ENCODE results near the gene APBB2. TPM values are rescaled to one million over a fixed set of nuclear protein-coding genes. Genes with fewer than 3 reads are reported as not detected.

The APBB2 gene
- total RNA-seq, 2 donors from 2014 or later: 17.4 to 56.6 TPM

GRCh38 chr4:40864531-40864930 lies 349.8 kb downstream of the APBB2 start:
- intact Hi-C loops (cut with DNase I): no loop called here
- no peak for DNase-seq (ENCODE audit: low spot score)
- Histone ChIP-seq H3K4me3 (no peak overlapping the region), H3K9me3 (no peaks in the 10 kb centered on the region), H3K36me3 (no peaks in the 10 kb centered on the region), H3K27ac (no peak overlapping the region), H3K27me3 (replicated peaks; ENCODE audit: insufficient read depth) (no peaks in the 10 kb centered on the region), H3K4me1 (replicated peaks) (no peaks in the 10 kb centered on the region)
- TF ChIP-seq POLR2A (IDR thresholded peaks at IDR 0.05): no peak
- no peak for TF ChIP-seq CTCF (IDR thresholded peaks at IDR 0.05)
- TF ChIP-seq POLR2AphosphoS5 (IDR thresholded peaks at IDR 0.05): no peak
- WGBS: 82% methylated on average over 4 of the region's 4 CpGs

GRCh38 chr4:40858962-40859361 lies 355.4 kb downstream of the APBB2 start:
- Histone ChIP-seq H3K27me3 (replicated peaks; ENCODE audit: insufficient read depth) (no peaks in the 10 kb centered on the region), H3K9me3 (no peaks in the 10 kb centered on the region), H3K36me3 (no peaks in the 10 kb centered on the region), H3K4me1 (replicated peaks) (no peaks in the 10 kb centered on the region), H3K4me3 (no peak overlapping the region), H3K27ac (no peak overlapping the region)
- TF ChIP-seq POLR2A (IDR thresholded peaks at IDR 0.05): no peak
- no peak for TF ChIP-seq CTCF (IDR thresholded peaks at IDR 0.05)
- no peak for TF ChIP-seq POLR2AphosphoS5 (IDR thresholded peaks at IDR 0.05)
- WGBS: 96% methylated on average over 2 of the region's 2 CpGs
- intact Hi-C loops (cut with DNase I): no loop called here
- no peak for DNase-seq (ENCODE audit: low spot score)

- H3K27ac ChIP-seq: no peak overlapping the region
- WGBS: 58% methylated on average over 2 of the region's 2 CpGs
- no peaks in the 10 kb centered on the region for H3K27me3 ChIP-seq (replicated peaks; ENCODE audit: insufficient read depth)
- H3K4me3 ChIP-seq: no peak overlapping the region
- no peaks in the 10 kb centered on the region for H3K4me1 ChIP-seq (replicated peaks)
- no peak for DNase-seq (ENCODE audit: low spot score)
- no peaks in the 10 kb centered on the region for H3K9me3 ChIP-seq
- H3K36me3 ChIP-seq: no peaks in the 10 kb centered on the region
- TF ChIP-seq CTCF (IDR thresholded peaks at IDR 0.05) (no peak), POLR2A (IDR thresholded peaks at IDR 0.05) (no peak), POLR2AphosphoS5 (IDR thresholded peaks at IDR 0.05) (no peak)
- intact Hi-C loops (cut with DNase I): no loop called here
Observed at GRCh38 chr4:40857956-40858355, 356.4 kb downstream of the APBB2 start.

GRCh38 chr4:40856840-40857362 lies 357.4 kb downstream of the APBB2 start:
- H3K36me3 ChIP-seq: no peaks in the 10 kb centered on the region
- no peak overlapping the region for H3K27ac ChIP-seq
- no peaks in the 10 kb centered on the region for H3K9me3 ChIP-seq
- peak overlapping the region; percentile 19 to 30 for H3K4me3 ChIP-seq
- no peak for TF ChIP-seq POLR2A (IDR thresholded peaks at IDR 0.05)
- no peak for TF ChIP-seq CTCF (IDR thresholded peaks at IDR 0.05)
- no peak for TF ChIP-seq POLR2AphosphoS5 (IDR thresholded peaks at IDR 0.05)
- H3K27me3 ChIP-seq (replicated peaks; ENCODE audit: insufficient read depth): no peaks in the 10 kb centered on the region
- 1% methylated on average over 21 of the region's 51 CpGs for WGBS
- H3K4me1 ChIP-seq (replicated peaks): no peaks in the 10 kb centered on the region
- intact Hi-C loops (cut with DNase I): no loop called here
- peak; percentile 45 for DNase-seq (ENCODE audit: low spot score)

GRCh38 chr4:40856277-40856839 lies 358.0 kb downstream of the APBB2 start:
- no peak overlapping the region for H3K27ac ChIP-seq
- 60% methylated on average over 16 of the region's 16 CpGs for WGBS
- H3K36me3 ChIP-seq: no peaks in the 10 kb centered on the region
- H3K4me3 ChIP-seq: peak overlapping the region; percentile 19 to 30
- no peaks in the 10 kb centered on the region for H3K4me1 ChIP-seq (replicated peaks)
- no peaks in the 10 kb centered on the region for H3K27me3 ChIP-seq (replicated peaks; ENCODE audit: insufficient read depth)
- intact Hi-C loops (cut with DNase I): no loop called here
- DNase-seq (ENCODE audit: low spot score): no peak
- H3K9me3 ChIP-seq: no peaks in the 10 kb centered on the region
- TF ChIP-seq CTCF (IDR thresholded peaks at IDR 0.05) (no peak), POLR2A (IDR thresholded peaks at IDR 0.05) (no peak), POLR2AphosphoS5 (IDR thresholded peaks at IDR 0.05) (no peak)

Measured in prostate gland (tissue), 2 donors.